Endothelial cell (in vitro differentiated cells): ENCODE measurements around the gene FHOD3. TPM values are rescaled to one million over a fixed set of nuclear protein-coding genes. Genes with fewer than 3 reads are reported as not detected.

Experiments
- DNase-seq: peaks from one replicate; pipeline ENCODE4 v3.0.0; 2021; ENCODE audit warnings: low spot score
- H3K27ac Mint-ChIP-seq: one replicate; pipeline ENCODE4 v1.8.0; 2021; ENCODE audit warnings: mixed read lengths, inconsistent platforms; ENCODE audit not compliant: unreplicated experiment
- H3K27me3 Mint-ChIP-seq: one replicate; pipeline ENCODE4 v1.8.0; 2021; ENCODE audit warnings: mild to moderate bottlenecking, moderate library complexity, mixed read lengths, inconsistent platforms; ENCODE audit not compliant: unreplicated experiment
- H3K36me3 Mint-ChIP-seq: one replicate; pipeline ENCODE4 v1.8.0; 2021; ENCODE audit warnings: mild to moderate bottlenecking, low read depth, mixed read lengths, inconsistent platforms; ENCODE audit not compliant: unreplicated experiment
- H3K4me1 Mint-ChIP-seq: one replicate; pipeline ENCODE4 v1.8.0; 2021; ENCODE audit warnings: mild to moderate bottlenecking, mixed read lengths, inconsistent platforms; ENCODE audit not compliant: unreplicated experiment
- H3K4me3 Mint-ChIP-seq: one replicate; pipeline ENCODE4 v1.8.0; 2021; ENCODE audit warnings: mild to moderate bottlenecking, mixed read lengths, inconsistent platforms; ENCODE audit not compliant: unreplicated experiment
- H3K9me3 Mint-ChIP-seq: one replicate; pipeline ENCODE4 v1.8.0; 2021; ENCODE audit warnings: mixed read lengths, inconsistent platforms; ENCODE audit not compliant: unreplicated experiment
- CTCF ChIP-seq: fragments of 200-600 bp; sonication (generic); IDR thresholded peaks from one replicate; pipeline ENCODE4 v1.5.0; 2021; ENCODE audit warnings: antibody characterized with exemption; ENCODE audit not compliant: unreplicated experiment
- total RNA-seq: library from RNA; stranded (reverse); fragmentation: NEBNext Ultra II Directional; extraction: Animal tissue kit (Norgen Biotek cat#: 25700); gene quantifications from one replicate; pipeline ENCODE4 v1.2.1, GENCODE V29; 2021; ENCODE audit not compliant: unreplicated experiment

Gene FHOD3
- total RNA-seq, 1 donor from 2014 or later: 0.67 TPM

GRCh38 chr18:36766836-36767235, 469.3 kb downstream of the FHOD3 start:
- Mint-ChIP-seq H3K9me3 (no peaks in the 10 kb centered on the region), H3K4me1 (peaks cover 8% of the 10 kb centered on the region), H3K4me3 (no peak overlapping the region), H3K36me3 (no peaks in the 10 kb centered on the region), H3K27me3 (peaks cover 4% of the 10 kb centered on the region), H3K27ac (no peak overlapping the region)
- no peak for TF ChIP-seq CTCF
- DNase-seq: no peak

GRCh38 chr18:36769172-36769571, 471.7 kb downstream of the FHOD3 start:
- no peaks in the 10 kb centered on the region for H3K9me3 Mint-ChIP-seq
- no peak for DNase-seq
- H3K27me3 Mint-ChIP-seq: peaks cover 4% of the 10 kb centered on the region
- H3K4me3 Mint-ChIP-seq: no peak overlapping the region
- no peak for TF ChIP-seq CTCF
- no peaks in the 10 kb centered on the region for H3K36me3 Mint-ChIP-seq
- H3K4me1 Mint-ChIP-seq: peaks cover 8% of the 10 kb centered on the region
- H3K27ac Mint-ChIP-seq: no peak overlapping the region

GRCh38 chr18:36769611-36770314, 472.2 kb downstream of the FHOD3 start:
- H3K9me3 Mint-ChIP-seq: no peaks in the 10 kb centered on the region
- DNase-seq: peak; percentile 57
- H3K4me3 Mint-ChIP-seq: no peak overlapping the region
- H3K27ac Mint-ChIP-seq: no peak overlapping the region
- peak; percentile 4 for TF ChIP-seq CTCF
- H3K27me3 Mint-ChIP-seq: peaks cover 4% of the 10 kb centered on the region
- peaks cover 8% of the 10 kb centered on the region for H3K4me1 Mint-ChIP-seq
- H3K36me3 Mint-ChIP-seq: no peaks in the 10 kb centered on the region

- TF ChIP-seq CTCF: no peak
- Mint-ChIP-seq H3K4me3 (no peak overlapping the region), H3K9me3 (no peaks in the 10 kb centered on the region), H3K27me3 (peaks cover 4% of the 10 kb centered on the region), H3K27ac (no peak overlapping the region), H3K36me3 (no peaks in the 10 kb centered on the region), H3K4me1 (peaks cover 8% of the 10 kb centered on the region)
- DNase-seq: no peak
Measured at GRCh38 chr18:36770315-36770946, 472.9 kb downstream of the FHOD3 start.

- no peaks in the 10 kb centered on the region for H3K9me3 Mint-ChIP-seq
- H3K27ac Mint-ChIP-seq: no peak overlapping the region
- peaks cover 8% of the 10 kb centered on the region for H3K4me1 Mint-ChIP-seq
- TF ChIP-seq CTCF: no peak
- peaks cover 4% of the 10 kb centered on the region for H3K27me3 Mint-ChIP-seq
- no peak overlapping the region for H3K4me3 Mint-ChIP-seq
- no peaks in the 10 kb centered on the region for H3K36me3 Mint-ChIP-seq
- no peak for DNase-seq
Measured at GRCh38 chr18:36771245-36771644, 473.7 kb downstream of the FHOD3 start.
